Ammon's horn (tissue), 1 donor: ENCODE results near the gene HHLA2.
"Not testable (repeated sequence)": the region's sequence is repeated elsewhere in the genome, so short reads cannot be mapped to it uniquely, and the experiment has no call there.

ENCODE experiments used
- DNase-seq: peaks from one replicate; pipeline ENCODE4 v3.0.0-alpha.2; 2016; ENCODE audit warnings: low spot score

HHLA2 gene, protein sequence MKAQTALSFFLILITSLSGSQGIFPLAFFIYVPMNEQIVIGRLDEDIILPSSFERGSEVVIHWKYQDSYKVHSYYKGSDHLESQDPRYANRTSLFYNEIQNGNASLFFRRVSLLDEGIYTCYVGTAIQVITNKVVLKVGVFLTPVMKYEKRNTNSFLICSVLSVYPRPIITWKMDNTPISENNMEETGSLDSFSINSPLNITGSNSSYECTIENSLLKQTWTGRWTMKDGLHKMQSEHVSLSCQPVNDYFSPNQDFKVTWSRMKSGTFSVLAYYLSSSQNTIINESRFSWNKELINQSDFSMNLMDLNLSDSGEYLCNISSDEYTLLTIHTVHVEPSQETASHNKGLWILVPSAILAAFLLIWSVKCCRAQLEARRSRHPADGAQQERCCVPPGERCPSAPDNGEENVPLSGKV

GRCh38 chr3:108296239-108296638 is at the start of gene HHLA2:
Gene HHLA2, plus strand, starts transcription at chr3:108296548. Its CDS starts 55,266 bp downstream, at chr3:108351814.
- DNase-seq, result no peak

DNA sequence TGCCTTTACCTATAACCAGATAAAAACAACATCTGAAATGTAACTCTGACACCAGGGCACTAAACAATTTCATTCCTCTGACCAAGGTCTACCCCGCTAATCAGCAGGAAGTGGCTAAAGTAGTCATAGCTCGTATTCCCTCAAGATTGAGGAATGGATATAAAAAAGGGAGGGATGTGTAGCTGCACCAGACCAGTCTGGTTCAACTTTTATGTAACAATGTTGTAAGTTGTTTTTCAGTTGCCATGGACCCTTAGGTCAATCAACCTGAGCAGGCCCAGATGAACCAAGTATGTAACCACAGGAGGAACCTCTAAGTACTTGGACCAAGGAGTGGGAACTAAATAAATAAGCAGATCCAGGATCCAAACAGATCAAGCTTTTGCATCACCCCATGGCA is 45.7 kb upstream of the HHLA2 start:
- no peak for DNase-seq

DNA sequence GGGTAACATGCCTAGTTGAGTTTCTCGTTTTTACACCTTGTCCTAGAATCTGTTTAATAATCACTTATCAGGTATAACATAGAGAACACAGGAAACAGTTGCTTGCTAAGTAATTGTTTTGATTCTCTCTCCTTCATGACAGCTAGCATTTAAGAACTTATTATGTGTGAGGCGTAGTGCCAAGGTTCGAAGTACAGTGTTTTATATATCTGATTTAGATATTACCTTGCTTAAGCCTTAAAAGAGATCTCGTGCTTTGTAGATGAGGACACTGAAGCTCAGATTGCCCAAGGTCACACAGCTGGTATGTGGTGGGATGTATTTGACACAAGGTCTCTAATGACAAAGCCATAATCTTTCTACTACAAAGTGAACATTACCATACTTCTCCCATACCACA is 45.1 kb upstream of the HHLA2 start:
- DNase-seq, result no peak

DNA sequence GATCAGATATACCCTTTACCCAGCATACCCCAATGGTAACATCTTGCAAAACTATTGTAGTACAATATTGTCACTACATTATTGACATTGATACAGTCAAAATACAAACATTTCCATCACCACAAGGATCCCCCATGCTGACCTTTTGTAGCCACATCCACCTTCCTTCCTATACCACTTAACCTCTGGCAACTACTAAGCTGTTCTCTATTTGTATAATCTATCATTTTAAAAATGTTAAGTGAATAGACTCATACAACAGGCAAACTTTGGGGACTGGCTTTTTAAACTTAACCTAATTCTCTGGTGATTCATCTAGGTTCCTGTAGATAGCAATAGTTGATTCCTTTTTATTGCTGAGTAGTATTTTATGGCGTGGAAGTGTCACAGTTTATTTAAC is 44.5 kb upstream of the HHLA2 start:
- no peak for DNase-seq

- DNase-seq, result no peak
Measured at GRCh38 chr3:108255131-108255530, 41.2 kb upstream of the HHLA2 start.

GRCh38 chr3:108264534-108265298 is 31.6 kb upstream of the HHLA2 start:
- not testable (repeated sequence) for DNase-seq

- not testable (repeated sequence) for DNase-seq
Measured at GRCh38 chr3:108268235-108268634, 28.1 kb upstream of the HHLA2 start.

GRCh38 chr3:108271626-108272025 is 24.7 kb upstream of the HHLA2 start:
- no peak for DNase-seq

GRCh38 chr3:108279066-108279465 is 17.3 kb upstream of the HHLA2 start:
- not testable (repeated sequence) for DNase-seq

DNA sequence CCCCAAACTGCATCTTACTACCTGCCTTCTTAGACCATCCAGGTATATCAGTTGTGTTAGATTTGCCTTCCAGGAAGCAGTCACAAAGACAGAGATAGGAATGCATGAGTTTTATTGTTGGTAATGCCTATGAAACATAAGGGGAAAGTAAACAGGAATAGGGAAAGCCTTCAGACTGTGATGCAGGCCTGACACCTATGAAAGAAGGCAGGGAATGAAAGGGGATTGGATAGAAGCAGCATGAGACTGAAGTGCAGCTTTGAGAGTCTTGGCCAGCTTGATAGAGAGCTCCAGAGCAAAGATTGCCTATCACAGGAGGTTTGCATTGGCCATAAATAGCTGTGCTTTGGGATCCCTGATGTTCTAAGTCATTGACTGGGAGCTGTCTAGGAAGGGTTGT is 15.9 kb upstream of the HHLA2 start:
- DNase-seq, result no peak

DNA sequence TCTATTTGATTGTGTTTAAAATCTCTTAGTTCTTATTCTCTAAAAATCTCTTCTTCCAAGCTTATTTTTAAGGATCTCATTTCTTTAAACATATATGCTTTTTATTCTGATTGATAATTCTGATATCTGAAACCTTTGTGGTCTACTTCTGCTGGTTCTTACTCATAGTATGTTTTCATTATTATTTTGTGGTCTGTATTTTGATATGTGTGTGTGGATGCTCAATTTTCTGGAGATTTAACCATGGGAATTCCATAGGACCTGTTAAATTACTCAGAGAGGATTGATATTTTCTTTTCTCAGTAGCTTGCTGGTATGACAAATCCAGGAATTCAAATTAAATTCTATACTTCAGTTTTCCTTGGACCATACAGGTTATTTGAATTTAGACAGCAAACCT is 14.7 kb upstream of the HHLA2 start:
- DNase-seq, result no peak

DNA sequence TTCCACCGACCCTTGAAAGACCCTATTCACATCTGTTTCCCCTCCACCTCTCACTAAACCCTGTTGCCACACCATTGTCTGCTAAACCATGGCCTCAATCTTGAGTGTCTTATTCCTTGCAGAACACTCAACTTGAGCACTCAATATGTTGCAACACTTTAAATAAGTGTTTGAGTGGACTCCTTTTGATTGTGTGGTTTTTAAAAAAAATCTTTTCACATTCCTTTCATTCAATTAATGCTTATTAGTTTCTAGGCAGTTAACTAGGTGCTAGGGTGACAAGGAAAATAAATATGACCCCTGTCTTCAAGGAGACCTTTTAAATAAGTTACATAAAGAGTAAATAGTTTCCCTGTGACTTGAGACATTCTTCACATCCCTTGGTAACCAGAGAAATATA is 13.3 kb upstream of the HHLA2 start:
- no peak for DNase-seq

DNA sequence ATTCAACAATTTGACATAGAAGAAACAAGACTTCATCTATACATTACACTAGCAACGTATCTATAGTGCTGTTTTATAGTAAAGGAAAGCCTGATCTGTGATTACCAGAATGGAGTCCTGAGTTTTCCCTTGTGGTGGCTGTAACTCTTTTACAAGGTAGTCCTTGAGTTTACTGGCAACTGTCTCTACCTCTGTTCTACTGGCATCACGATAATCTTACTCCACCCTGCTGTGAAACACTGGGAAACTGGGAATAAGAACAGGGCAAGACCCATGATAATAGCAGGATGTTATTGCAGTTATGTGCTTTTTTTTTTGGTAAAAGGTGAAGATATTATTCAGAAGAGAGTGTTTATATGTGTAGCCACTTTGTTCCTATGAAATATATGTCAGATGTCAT is 12.4 kb upstream of the HHLA2 start:
- no peak for DNase-seq

- DNase-seq, result no peak
Measured at GRCh38 chr3:108285176-108285575, 11.2 kb upstream of the HHLA2 start.

- no peak for DNase-seq
Measured at GRCh38 chr3:108287146-108287545, 9.2 kb upstream of the HHLA2 start.

DNA sequence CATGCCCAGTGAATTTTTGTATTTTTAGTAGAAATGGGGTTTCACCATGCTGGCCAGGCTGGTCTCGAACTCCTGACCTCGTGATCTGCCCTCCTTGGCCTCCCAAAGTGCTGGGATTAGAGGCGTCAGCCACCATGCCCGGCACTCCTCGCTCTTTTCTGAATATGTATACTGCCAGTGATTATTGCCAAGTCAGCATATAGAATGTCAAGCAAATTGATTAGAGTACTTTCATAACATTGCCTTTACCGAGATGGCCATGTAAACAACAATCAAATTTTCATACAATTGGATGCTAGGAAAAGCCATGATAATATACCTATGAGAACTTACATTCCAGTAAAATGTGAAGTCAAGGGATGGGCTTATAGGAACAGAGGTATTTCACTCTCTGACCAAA is 8.2 kb upstream of the HHLA2 start:
- DNase-seq, result not testable (repeated sequence)

GRCh38 chr3:108289159-108289558 is 7.2 kb upstream of the HHLA2 start:
- no peak for DNase-seq

- no peak for DNase-seq
Measured at GRCh38 chr3:108292450-108292849, 3.9 kb upstream of the HHLA2 start.

DNA sequence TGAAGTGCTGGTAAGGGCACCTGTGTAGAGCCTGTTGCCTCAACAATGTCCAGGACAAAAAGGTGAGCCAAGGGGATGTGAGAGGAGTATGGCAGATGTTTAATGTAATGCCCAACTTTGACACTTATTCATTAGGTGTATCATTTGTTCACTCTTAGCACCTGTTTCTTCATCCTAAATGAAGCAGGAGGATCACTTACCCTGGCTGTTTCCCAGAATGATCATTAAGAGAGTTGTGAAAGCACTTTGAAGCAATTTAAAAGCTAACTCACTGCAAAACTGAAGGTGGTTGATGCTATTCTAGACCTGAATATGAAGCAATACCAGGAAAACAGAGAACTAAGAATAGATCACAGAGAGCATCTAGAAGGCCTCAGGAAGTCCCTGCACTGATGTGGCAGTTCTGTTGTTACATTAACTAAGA is 3.4 kb upstream of the HHLA2 start:
- DNase-seq, result no peak

DNA sequence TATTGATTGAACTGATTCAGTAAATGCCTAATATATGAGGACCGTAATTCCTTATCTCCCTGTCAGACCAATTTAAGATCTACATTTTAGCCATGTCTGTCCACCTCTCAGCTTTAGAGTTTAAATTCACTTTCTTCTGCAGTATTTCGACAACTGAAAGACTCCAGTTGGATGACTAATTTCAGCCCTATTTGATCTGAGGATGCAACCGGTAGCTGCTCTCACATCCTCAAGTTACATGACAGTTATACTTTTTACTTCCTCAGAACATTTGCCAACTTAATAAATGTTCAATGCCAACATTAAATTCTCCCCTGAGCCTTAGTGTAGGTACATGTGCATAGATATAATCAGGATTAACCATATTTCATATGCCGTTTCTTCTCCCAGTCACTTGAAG is 2.5 kb upstream of the HHLA2 start:
- no peak for DNase-seq

GRCh38 chr3:108295421-108296175 is 750 bp upstream of the HHLA2 start:
- no peak for DNase-seq

- no peak for DNase-seq
Measured at GRCh38 chr3:108297647-108298046, 1.3 kb downstream of the HHLA2 start.

DNA sequence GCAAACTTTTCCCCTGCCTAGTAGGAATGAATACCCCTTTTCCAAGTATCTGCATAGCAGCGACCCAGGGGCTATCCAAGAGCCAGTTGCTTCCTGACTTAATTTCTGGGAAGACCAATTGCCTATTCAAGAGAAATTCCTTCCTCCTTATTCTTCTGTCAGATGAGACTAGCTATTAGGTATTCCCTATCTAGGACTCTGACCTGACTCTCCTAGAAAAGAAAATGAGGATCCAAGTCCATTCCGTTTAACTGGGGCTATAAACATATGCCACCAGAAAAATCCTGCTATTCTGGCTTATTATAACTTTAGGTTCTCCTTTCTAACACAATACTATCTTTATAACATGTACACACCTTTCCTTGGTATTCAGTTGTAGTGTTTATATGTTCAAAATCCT is 1.7 kb downstream of the HHLA2 start:
- no peak for DNase-seq
